ENCODE measurements around the gene B4GALT3.
"Not testable (repeated sequence)": the region's sequence is repeated elsewhere in the genome, so short reads cannot be mapped to it uniquely, and the experiment has no call there.

B4GALT3 gene

DNA sequence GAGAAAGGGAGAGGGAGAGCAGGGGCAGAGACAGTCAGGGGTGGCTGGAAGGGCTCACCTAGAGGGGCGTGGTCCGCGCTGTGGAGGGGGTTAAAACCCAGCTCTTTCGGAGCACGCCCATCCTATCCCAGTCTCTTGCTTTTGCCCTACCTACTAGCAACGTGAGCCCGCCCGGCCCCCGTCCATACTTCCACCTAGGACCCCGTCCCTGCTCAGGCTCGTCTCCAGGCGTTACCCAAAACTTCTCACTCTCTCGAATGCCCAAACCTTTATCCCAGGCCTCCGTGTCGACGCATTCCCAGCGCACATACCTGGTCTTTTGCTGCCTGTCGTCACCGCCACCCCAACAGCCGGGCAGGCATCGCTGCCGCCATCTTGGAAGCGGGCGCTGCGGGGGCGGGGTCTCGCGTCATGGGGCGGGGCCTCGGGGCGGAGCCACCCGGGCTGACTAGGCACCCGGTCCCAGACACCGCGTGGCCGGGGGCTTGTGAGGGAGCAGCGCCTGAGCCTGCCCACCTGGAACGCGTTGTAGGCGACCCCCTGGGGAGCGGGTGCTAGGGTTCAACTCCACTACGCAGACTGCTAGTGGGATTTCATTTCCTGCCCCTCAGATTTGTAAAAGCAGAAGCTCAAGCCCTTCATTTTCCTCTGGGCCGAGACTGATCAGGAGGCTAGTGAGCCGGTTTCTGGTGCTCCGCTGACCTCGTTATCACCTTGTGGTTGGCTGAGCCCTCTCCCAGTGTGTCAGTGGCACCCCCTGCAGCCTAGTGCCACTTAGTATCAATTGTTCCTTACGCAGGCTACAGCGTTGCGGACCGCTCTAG lies at the start of gene B4GALT3:
TSS of gene B4GALT3 (minus strand) at position 396 of the 824 bp plus-strand sequence. CDS start 1,447 bp downstream, outside the sequence.
- peak; percentile 75 to 80 for DNase-seq

DNA sequence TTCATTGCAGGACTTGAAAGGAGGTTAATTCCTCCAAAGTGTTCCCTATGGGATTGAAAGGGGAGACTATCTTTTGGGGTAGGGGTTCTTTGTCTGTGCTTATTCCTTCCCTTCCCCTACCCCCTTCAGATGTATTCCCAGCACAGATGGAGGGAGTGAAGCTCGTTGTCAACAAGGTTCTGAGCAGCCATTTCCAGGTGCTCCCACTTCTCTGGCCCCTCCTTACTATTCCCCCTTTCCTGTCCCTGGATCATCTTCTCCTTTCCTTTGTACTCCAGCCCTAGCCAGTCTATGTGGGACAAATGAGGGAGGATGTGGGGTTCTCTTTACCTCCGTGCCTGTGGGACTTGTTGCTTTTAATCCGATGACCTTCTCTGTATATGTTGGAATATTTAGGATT lies 49.5 kb upstream of the B4GALT3 start:
- no peak for DNase-seq

DNA sequence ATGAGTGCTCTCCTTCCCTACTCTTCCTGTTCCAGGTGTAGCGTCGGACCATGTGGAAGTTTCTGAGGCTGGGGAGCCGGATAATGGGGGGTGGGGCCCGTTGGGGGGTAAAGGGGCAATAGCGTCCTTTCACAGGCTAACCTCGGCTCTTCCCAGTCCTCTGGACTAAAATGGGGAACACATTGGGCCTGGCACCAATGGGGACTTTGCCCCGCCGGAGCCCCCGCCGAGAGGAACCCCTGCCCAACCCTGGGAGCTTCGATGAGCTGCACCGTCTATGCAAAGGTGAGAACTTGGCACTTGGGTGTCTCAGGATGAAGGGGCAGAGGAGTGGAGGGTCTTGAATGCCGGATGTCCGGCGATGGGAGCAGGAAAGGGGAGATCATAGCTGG lies 49.0 kb upstream of the B4GALT3 start:
- DNase-seq: no peak

DNA sequence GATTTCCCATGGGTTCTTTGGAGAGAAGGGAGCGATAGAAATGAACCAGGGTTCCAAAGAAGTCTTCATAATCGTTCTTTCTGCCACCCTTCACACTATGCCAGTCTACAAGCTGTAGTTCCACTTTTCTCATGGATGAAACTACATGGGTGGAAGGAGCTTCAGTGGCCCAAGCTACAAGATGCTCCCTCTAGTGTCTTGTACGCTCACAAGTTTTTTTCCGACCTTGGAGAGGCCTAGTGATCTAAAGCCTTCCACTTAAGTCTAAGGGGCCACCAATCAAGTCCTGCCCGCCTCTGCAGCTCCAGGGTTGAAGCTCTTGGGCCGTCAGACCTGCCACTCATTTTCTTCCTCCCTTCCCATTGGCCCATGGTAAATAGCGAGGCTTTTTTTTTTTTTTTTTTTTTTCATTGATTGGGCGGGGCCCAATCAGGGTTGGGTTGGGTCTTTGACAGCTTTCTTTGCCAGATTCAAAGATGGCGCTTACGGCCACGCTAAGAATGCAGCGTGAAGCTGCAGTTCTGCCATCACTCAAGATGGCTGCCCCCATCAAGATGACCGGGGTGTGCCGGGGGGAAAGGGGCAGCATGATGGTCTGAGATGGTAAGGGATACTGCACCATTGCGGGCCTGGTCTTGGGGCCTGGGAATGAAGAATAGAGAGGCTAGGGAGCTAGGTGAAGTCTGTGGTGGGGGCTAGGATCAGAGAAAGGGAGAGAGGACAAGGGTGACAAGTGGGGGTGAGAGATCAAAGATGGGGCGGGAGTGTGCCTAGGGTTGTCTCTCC lies 48.4 kb upstream of the B4GALT3 start, which contains the start of gene TOMM40L:
TSS of gene TOMM40L (plus strand) at position 527 of the 786 bp plus-strand sequence. CDS start 430 bp downstream, outside the sequence.
- peak; percentile 84 to 91 for DNase-seq

DNA sequence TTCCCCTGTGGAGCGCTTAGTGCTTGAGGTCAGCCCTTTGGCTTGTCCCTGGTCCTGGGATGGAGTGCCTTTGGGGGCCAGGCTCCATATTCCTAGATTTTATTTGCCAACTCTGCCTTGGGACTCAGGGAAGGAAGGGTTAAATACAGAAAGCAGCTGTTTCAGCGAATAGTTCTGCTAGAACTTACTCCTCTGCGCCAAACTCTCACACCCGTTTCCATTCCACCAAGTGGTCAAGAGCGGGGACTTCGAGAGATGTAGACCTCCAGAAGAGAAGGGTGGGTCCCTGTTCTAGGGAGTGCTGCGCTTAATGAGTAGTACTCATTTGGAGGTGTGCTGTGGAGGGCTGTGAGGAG lies 47.8 kb upstream of the B4GALT3 start:
- no peak for DNase-seq

DNA sequence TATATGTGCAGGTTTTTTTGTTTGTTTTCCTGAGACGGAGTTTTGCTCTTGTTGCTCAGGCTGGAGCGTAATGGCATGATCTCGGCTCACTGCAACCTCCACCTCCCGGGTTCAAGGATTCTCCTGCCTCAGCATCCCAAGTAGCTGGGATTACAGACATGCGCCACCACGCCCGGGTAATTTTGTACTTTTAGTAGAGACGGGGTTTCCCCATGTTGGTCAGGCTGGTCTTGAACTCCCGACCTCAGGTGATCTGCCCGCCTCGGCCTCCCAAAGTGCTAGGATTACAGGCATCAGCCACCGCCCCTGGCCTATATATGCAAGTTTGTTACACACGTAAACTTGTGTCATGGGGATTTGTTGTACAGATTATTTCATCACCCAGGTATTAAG lies 47.4 kb upstream of the B4GALT3 start:
- not testable (repeated sequence) for DNase-seq

DNA sequence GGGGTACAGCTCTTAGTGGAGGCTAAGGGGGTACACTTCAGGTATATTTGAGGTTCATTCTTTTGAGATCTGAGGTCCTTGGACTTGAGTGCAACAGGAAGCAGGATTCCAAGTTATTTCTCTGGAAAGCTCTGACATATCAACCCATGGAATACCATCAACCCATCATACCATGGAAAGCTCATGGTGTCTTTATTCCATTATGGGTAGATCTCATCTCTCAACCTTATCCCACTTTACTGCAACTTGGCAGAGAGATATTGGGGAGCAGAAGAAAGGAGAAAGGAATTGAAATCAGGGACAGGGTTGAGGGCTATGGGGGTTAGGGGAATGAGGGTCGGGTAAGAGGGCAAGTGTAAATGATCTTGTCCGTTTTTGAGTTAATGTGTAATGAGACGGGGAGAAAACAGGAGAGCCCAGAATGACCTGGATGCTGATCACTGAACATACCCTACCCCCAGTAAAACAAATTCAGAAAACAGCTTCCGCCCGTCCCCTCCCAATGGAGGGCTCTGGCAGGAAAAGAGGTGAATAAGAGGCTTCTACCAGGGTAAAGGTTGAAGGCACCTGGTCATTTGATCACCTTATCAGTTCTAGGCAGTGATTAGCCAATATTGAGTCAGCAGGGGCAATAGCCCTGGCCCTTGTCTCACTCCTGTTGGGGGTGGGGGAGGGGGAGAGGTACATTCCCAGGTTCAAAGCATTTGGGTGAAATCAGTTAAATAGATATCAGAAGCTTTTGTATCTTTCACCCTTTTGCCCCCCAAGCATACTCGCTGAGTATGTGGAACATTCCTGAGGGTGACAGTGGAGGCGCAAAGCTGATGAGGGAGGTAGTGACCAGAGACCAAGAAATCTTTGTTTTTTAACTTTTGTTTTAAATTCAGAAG lies 46.7 kb upstream of the B4GALT3 start:
- no peak for DNase-seq

DNA sequence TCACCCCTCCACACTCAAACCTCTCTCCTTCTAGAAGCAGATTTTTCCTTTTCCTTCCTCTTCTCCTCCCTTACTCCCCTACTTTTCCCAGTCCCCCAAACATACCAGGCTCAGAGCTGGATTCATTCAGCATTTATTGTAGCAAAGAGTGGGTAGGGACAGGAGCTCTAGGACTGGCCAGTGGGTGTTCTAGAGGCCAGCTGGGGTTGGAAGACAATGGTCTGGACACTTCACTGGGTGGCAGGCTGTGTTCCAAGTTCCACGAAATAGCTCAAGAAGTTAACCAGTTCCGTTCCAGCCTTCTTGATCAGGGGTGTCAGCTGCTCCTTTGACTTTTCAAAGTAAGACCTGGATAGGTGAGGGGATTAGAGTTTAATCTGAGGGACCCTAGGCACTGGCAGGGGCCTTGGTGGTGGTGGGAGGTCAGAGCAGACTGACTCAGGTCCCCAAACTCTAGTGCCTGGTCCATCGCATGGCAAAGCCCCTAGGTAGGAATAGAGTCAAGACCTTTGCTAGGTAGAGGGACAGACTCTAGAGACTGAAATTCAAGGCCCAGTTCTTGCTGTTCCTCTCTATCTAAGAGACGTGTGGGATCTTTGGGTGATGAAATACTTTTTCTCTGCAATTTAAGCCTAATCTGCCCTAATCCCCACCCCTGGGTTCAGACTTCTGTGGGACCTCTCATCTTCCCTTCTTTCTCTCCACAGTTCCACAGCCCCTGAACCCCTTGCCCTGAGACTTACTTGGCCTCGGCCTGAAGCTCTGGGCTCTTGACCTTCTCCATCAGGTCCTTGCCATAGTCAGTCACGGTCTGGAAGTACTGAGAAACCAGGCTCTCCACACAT lies 45.1 kb upstream of the B4GALT3 start:
- DNase-seq: no peak

DNA sequence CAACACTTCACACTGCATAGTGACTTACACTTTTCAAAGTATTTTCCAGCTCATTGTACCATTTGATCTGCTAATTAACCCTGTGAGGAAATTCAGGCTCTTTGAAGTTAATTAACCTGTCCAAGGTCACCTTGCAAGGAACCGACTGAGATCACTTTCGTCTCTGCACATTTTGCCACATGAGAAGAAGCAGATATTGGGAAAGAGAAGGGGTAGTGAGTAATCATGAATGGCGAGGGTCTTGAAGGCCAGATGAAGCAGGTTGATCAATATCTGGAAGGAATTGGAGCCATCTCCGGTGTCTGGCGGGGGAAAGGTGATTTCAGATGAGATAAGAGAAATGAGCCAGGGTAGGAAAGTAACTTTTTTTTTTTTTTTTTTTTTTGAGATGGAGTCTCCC lies 42.7 kb upstream of the B4GALT3 start:
- DNase-seq: no peak

DNA sequence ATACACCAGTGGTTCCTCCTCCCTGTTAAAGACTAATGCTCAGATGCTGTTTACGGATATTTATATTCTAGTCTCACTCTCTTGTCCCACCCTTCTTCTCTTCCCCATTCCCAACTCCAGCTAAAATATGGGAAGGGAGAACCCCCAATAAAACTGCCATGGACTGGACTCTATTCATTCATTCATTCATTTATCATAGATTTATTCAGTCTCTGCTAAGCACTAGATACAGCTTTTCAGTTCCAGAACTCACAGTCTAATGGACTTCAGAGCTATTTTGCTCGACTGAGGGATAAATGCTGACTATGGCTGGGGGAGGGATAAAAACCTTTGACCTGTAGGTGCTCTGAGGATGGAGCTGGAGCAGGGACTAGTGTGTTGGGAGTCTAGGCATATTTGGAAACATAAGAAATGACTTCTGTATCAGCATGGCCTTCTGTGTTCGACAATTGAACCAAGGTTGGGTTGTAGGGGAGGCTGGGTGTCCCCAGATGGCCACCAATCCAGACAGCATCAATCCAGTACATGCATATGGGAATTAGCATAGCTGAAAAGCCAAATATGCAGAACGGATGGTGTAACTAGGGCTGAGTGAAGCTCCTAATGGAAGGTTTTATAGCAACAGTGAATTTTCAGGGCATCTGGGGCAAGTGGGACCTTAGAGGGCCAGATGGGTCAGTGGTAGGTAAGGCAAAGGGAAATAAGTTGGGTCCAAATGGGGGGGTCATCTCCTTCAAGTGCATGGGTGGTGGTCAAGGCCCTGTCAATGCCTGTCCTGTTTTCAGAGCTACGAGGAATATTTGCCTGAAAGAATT lies 42.0 kb upstream of the B4GALT3 start:
- no peak for DNase-seq

DNA sequence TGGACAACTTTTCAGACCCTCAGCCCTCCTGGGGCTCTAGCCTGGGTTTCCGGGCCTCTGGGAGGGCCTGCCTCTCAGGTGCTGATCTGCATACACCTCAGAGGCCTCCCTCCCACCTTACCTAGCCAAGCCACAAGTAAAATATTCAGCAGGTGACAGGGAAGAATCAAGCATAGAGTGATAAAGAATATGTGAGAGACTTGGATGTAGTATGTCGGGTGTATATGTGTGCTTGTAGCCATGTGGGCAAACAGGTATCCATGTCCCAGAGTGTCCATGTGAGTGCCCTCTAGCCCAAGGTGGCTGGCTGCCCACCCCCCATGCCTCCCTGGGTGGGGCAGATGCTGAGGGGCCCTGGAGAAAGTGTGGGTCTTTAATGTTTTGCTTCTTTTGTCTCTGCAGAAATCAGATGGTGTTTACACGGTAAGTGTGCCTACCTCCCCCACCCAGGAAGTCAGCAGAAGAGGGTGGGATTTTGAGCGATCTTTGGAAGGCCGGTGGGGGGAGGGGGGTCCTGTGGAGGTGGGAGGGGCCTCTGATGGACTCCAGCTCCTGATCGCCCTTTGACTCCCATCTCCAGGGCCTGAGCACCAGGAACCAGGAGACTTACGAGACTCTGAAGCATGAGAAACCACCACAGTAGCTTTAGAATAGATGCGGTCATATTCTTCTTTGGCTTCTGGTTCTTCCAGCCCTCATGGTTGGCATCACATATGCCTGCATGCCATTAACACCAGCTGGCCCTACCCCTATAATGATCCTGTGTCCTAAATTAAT lies 41.2 kb upstream of the B4GALT3 start:
- DNase-seq: no peak

DNA sequence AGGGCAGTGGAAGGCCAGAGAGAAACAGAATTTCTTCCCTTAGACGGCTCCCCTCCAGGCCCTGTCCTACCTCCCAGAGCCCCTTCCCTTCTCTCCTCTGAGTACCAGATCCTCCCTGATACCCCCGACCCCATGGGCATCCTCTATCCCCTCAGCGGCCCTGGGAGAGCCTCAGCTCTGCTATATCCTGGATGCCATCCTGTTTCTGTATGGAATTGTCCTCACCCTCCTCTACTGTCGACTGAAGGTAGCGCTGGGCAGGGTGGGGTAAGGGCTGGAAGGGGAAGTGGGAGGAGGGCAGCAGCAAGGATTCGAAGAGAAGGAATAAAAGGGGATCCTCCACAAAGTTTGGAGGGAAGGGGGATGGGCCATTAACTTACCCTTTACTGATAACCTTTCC lies 40.5 kb upstream of the B4GALT3 start:
- DNase-seq: no peak

DNA sequence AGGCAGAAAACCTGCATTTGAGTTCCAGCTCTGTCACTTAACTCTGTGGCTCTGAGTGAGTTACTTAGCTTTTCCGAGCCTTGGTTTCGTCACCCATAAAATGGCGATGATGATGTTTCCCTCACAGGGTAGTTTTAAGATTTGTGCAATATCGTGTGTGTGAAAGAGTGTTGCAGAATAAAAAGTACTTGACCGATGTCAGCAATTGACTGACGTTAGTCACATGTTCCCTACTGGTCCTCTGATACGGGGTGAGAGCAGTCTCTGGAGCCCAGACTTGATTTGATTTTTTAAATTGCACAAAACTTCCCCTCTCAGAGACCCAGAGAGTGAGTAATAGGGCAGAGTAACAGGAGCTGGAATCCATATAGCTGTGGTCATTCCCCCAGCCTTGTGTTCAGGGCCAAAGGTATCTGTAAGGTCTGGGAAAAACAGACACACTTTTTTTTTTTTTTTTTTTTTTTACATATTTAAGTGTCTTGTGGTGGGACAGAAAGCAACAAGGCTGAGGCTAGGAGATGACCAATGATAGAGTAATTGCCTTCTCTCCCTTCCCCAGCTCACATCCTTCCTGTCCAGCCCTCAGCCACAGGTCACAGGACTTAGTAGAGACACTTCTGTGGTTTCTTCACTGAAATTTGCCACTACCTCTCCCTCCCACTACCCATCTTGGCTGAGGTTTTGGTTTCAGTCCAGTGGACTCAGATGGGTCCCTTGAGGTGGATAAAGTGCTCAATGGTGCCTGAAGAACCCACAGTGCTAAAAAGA lies 39.8 kb upstream of the B4GALT3 start:
- no peak for DNase-seq

DNA sequence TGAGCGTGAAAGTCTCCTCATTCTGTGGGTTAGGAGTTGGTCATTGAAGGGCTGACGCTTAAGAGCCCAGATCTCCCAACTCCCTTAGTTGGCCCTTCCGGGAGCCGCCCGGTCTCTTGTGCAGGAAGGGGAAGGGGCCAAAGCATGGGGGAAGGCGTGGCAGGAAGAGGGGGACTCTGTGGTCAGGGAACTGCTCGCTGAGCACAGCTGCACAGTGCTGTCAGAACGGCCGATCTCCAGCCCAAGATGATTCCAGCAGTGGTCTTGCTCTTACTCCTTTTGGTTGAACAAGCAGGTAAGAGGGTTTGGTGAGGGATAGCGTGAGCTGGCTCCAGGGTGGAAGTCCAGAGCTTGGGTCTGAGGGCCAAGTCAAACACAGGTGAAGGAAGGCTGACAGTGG lies 37.8 kb upstream of the B4GALT3 start, which contains the start of gene FCER1G:
TSS of gene FCER1G (plus strand) at position 220 of the 400 bp plus-strand sequence. CDS start at position 247, 27 bp downstream.
- DNase-seq: no peak

DNA sequence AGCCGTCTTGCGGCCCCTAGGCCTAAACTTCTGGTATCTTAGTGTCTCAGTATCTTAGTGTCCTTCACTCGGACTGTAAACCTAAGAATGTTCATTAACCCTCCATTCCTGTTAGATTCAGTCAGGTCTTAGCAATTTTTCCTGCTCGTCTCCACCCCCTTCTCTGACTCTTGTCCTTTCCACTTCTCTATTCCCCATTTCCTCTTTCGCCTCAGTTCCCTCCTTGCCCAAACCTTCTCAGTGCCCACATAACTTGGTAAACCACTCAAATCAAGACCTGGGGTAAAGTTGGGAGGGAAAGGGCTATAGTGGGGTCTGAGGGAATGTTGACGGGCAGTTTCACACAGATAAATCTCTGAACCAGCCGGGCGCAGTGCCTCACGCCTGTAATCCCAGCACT lies 37.1 kb upstream of the B4GALT3 start:
- no peak for DNase-seq

DNA sequence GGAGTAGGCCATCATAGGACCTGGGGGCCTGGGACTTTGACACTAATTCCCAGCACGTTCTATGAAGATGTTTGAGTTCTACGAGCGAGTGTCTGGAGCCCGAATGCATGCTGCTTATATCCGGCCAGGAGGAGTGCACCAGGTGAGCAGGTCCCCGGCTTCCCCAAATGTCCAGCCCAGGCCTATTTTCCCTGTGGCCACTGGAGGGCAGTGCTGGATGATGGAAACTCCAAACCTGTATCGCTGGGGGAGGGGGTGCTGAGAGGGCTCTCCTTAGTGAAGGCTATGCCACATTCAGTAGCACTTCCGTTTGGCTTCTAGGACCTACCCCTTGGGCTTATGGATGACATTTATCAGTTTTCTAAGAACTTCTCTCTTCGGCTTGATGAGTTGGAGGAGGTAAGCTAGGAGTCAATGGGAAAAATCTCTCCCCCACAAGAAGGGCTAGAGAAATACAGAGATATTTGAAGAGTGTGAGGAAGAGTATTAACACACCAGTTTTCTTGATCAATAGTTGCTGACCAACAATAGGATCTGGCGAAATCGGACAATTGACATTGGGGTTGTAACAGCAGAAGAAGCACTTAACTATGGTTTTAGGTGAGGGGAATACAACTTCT lies 32.6 kb upstream of the B4GALT3 start:
- DNase-seq: peak; percentile 32 to 50

DNA sequence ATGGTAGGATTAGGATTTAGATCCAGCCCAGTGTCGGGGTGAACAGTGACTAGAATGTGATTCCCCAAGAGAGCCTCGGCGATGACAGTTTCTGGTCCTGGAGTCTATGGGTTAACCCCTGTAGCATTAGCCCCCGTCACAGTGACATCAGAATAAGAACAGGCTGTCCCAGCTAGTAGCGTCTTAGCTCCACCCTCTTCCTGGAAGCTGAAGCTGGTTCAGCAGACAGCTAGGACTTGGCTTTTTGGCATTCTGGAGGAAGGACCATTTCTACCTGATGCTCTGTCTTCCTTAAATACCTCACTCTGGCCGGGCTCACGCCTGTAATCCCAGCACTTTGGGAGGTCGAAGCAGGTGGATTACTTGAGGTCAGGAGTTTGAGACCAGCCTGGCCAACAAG lies 29.9 kb upstream of the B4GALT3 start:
- no peak for DNase-seq

DNA sequence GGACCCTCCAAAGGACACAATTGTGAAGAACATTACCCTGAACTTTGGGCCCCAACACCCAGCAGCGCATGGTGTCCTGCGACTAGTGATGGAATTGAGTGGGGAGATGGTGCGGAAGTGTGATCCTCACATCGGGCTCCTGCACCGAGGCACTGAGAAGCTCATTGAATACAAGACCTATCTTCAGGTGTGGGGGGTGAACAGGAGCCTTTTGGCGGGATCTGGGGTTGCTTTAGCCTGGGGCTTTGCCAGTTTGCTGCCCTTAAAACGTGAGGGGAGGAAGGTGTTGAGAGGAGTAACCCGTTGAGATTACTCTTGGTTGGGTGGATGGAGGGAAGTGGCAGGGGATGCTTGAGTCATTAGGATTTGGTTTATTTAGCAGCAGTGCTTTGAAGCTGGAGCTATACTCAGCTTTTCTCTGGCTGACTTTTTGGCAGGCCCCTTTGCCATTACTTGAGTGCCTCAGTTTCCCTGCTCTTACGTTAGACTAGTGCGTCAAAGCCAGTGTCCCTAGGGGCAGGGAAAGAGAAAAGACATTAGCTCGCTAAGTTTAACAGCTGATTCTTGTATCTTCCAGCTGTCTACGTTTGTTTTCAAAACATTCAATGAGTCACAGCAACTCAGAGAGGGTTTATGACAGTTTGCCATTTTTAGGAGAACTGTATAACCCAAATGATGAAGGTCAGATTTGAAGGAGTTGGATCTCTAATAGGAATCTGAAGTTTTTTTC lies 29.3 kb upstream of the B4GALT3 start:
- DNase-seq: no peak

All from NCI-H1930 (cell line).